Stimulated activated CD8-positive, alpha-beta memory T cell treated with anti-CD3 and anti-CD28 coated beads, Interleukin-12 subunit alpha, Interleukin-12 subunit beta, amount 100 ng/mL, for 1 hour (primary cell): ENCODE data around the gene DGUOK.

Source experiments
- DNase-seq: peaks from one replicate; pipeline ENCODE4 v3.0.0-alpha.2; 2020; ENCODE audit warnings: low read depth

Gene DGUOK

GRCh38 chr2:73947412-73948018, 20.8 kb downstream of the DGUOK start:
- no peak for DNase-seq

- no peak for DNase-seq
Measured at GRCh38 chr2:73949802-73950201, 23.1 kb downstream of the DGUOK start.

GRCh38 chr2:73952499-73953446, 26.1 kb downstream of the DGUOK start:
- DNase-seq: no peak

GRCh38 chr2:73956218-73956865, 29.7 kb downstream of the DGUOK start:
- DNase-seq: no peak

GRCh38 chr2:73961274-73961673, 34.6 kb downstream of the DGUOK start:
- no peak for DNase-seq

- no peak for DNase-seq
Measured at GRCh38 chr2:73961823-73962615, 35.3 kb downstream of the DGUOK start.

- DNase-seq: no peak
Measured at GRCh38 chr2:73962798-73963197, 36.1 kb downstream of the DGUOK start.

- no peak for DNase-seq
Measured at GRCh38 chr2:73963385-73964120, 36.9 kb downstream of the DGUOK start.

GRCh38 chr2:73964223-73964622, 37.5 kb downstream of the DGUOK start:
- no peak for DNase-seq

GRCh38 chr2:73965053-73965452, 38.4 kb downstream of the DGUOK start:
- DNase-seq: no peak

- no peak for DNase-seq
Measured at GRCh38 chr2:73968357-73968937, 41.8 kb downstream of the DGUOK start.

- no peak for DNase-seq
Measured at GRCh38 chr2:73969356-73969755, 42.7 kb downstream of the DGUOK start.

GRCh38 chr2:73970141-73970803, 43.6 kb downstream of the DGUOK start:
- DNase-seq: no peak

GRCh38 chr2:73970850-73971471, 44.3 kb downstream of the DGUOK start:
- DNase-seq: no peak

- DNase-seq: no peak
Measured at GRCh38 chr2:73971722-73972121, 45.0 kb downstream of the DGUOK start.

GRCh38 chr2:73972846-73973245, 46.2 kb downstream of the DGUOK start:
- no peak for DNase-seq

- DNase-seq: no peak
Measured at GRCh38 chr2:73975731-73976130, 49.1 kb downstream of the DGUOK start.

- DNase-seq: no peak
Measured at GRCh38 chr2:73976803-73977202, 50.1 kb downstream of the DGUOK start.

GRCh38 chr2:73977466-73977865, 50.8 kb downstream of the DGUOK start:
- no peak for DNase-seq

GRCh38 chr2:73979021-73979420, 52.3 kb downstream of the DGUOK start:
- DNase-seq: peak; percentile 52
